PFSK-1 (cell line): ENCODE results near the gene TTI1.

Source experiments
- FOXP2 ChIP-seq: optimal IDR thresholded peaks from 2 replicates; pipeline ENCODE3; 2011; ENCODE audit warnings: borderline replicate concordance, control low read depth, inconsistent platforms; ENCODE audit not compliant: insufficient read depth; ENCODE audit errors: extremely low read length, extremely low read depth
- POLR2AphosphoS5 ChIP-seq: IDR thresholded peaks from 2 replicates; pipeline ENCODE4 v1.6.1; 2012; ENCODE audit warnings: low read depth, mild to moderate bottlenecking, control low read depth, low read length, moderate library complexity
- SIN3A ChIP-seq: IDR thresholded peaks from 2 replicates; pipeline ENCODE4 v1.6.1; 2012; ENCODE audit warnings: mild to moderate bottlenecking, low read length, moderate library complexity, borderline replicate concordance; ENCODE audit not compliant: insufficient read depth
- TAF1 ChIP-seq: IDR thresholded peaks from 2 replicates; pipeline ENCODE4 v1.6.1; 2012; ENCODE audit warnings: low read length, control low read depth, borderline replicate concordance; ENCODE audit not compliant: insufficient read depth
- TF ChIP-seq, protein P1 (sequence below), 2 experiments: IDR thresholded peaks; 2 replicates each; pipeline versions ENCODE4 v1.6.1 to v1.8.0; 2011 to 2012; ENCODE audit warnings: low read depth in 2 of 2, low read length in 2 of 2, control low read depth in 1 of 2, inconsistent platforms in 1 of 2, mild to moderate bottlenecking in 1 of 2, moderate library complexity in 1 of 2; ENCODE audit not compliant: insufficient read depth in 1 of 2

Gene TTI1

DNA sequence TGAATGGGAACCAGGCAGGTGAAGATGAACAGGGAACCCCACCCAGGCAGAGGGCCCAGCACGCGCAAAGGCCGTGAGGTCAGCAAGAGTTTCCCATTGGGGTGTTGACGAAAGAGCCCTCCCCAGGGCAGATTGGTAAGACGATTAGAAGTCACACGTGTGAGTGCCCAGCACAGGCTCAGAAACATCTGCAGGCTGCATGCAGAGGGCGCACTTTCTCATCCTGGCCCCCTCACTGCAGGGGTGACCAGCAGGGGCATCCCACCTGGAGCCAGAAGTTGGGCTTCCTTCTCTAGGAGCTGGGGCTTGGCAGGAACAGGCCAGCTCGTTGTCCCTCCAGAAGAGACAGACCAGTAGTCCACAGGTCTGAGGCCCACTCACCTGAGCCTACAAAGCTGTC lies 91.9 kb downstream of the TTI1 start:
- TF ChIP-seq SIN3A (no peak), FOXP2 (no peak), TAF1 (no peak), POLR2AphosphoS5 (no peak)
- TF ChIP-seq, protein P1, sequence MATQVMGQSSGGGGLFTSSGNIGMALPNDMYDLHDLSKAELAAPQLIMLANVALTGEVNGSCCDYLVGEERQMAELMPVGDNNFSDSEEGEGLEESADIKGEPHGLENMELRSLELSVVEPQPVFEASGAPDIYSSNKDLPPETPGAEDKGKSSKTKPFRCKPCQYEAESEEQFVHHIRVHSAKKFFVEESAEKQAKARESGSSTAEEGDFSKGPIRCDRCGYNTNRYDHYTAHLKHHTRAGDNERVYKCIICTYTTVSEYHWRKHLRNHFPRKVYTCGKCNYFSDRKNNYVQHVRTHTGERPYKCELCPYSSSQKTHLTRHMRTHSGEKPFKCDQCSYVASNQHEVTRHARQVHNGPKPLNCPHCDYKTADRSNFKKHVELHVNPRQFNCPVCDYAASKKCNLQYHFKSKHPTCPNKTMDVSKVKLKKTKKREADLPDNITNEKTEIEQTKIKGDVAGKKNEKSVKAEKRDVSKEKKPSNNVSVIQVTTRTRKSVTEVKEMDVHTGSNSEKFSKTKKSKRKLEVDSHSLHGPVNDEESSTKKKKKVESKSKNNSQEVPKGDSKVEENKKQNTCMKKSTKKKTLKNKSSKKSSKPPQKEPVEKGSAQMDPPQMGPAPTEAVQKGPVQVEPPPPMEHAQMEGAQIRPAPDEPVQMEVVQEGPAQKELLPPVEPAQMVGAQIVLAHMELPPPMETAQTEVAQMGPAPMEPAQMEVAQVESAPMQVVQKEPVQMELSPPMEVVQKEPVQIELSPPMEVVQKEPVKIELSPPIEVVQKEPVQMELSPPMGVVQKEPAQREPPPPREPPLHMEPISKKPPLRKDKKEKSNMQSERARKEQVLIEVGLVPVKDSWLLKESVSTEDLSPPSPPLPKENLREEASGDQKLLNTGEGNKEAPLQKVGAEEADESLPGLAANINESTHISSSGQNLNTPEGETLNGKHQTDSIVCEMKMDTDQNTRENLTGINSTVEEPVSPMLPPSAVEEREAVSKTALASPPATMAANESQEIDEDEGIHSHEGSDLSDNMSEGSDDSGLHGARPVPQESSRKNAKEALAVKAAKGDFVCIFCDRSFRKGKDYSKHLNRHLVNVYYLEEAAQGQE (IDR thresholded peaks at IDR 0.05; ENCODE audit: insufficient read depth in 1 of 2, low read depth in 2 of 2, low read length in 2 of 2), result no peak

DNA sequence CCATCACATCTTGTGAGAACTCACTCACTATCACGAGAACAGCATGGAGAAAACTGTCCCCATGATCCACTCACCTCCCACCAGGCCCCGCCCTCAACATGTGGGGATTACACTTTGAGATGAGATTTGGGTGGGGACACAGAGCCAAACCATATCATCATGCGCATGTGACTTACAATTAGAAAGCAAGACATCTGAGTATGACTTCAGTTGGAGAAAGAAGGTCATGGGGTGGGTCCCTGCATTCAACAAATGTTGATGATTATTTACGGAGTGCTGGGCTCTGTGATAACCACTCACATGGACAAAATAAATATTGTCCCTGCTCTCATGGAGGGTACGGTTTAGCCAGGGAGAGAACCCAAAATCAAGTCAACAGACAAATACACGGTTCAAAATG lies 92.4 kb downstream of the TTI1 start:
- TF ChIP-seq FOXP2 (no peak), SIN3A (no peak), TAF1 (no peak), POLR2AphosphoS5 (no peak)
- TF ChIP-seq, protein P1 (IDR thresholded peaks at IDR 0.05; ENCODE audit: insufficient read depth in 1 of 2, low read depth in 2 of 2, low read length in 2 of 2), result no peak

DNA sequence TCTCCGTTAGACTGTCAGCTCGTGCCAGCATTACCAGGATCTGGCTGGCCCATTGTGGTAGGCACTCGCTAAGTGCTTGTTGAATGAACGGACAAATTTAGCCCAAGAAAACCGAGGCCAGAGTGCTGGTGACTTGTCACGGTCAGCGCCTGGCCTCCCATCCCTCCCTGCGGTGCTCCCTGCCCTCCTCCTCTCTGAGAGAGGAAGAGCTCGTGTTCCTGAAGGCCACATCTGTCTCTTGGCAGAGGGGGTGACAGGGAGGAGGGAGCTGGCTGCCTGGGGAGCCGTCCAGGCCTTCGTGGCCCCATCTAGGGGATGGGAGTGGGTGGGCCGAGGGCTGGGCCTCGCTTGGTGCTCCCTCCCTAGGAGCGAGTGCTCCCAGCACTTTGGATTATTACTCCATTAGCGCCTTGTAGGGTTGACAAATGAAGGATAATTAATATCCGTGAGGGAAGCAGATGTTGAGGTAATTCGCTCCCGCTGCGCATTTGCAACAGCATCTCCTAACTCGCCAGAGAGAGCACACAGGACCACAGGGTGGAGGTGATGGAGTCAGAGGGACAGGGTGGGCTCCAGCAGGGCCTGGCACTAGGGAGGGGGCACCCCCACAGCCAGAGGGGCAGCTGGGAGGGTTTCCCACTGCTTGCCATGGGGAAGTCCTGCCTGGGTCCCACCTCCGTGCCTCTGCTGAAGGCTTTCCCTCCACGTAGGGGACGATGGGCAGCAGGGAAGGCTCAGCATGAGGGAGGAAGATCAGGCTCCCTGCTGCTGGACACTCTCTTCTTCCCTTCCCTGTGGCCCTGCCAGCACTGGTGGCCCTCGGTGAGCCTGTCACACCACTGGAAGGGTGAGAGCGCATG lies 93.3 kb downstream of the TTI1 start:
- TF ChIP-seq FOXP2 (no peak), TAF1 (no peak), POLR2AphosphoS5 (no peak), SIN3A (no peak)
- TF ChIP-seq, protein P1 (IDR thresholded peaks at IDR 0.05; ENCODE audit: insufficient read depth in 1 of 2, low read depth in 2 of 2, low read length in 2 of 2), result no peak

DNA sequence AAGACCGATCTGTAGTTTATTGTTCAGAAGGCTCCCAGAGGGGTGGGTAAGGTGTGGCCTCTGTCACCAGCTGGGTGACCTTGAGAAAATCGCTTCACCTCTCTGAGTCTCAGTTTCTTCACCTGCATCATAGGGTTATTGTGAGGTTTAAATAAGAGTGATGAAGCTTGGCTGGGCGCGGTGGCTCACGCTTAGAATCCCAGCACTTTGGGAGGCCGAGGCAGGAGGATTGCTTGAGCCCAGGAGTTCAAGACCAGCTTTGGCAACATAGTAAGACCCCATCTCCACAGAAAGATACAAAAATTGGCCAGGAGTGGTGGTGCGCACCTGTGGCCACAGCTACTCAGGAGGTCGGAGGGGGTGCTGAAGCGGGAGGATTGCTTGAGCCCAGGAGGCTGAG lies 94.3 kb downstream of the TTI1 start:
- TF ChIP-seq POLR2AphosphoS5 (no peak), TAF1 (no peak), FOXP2 (no peak), SIN3A (no peak)
- TF ChIP-seq, protein P1 (IDR thresholded peaks at IDR 0.05; ENCODE audit: insufficient read depth in 1 of 2, low read depth in 2 of 2, low read length in 2 of 2), result no peak
